GM19397 (cell line): Measurements from ENCODE around the gene INMT.
"Not testable (repeated sequence)": the region's sequence is repeated elsewhere in the genome, so short reads cannot be mapped to it uniquely, and the experiment has no call there.

Experiments
- ATAC-seq: cut with Tn5 transposase; IDR thresholded peaks from one replicate; pipeline ENCODE4 v1.9.1; 2021; ENCODE audit warnings: mild to moderate bottlenecking, moderate library complexity; ENCODE audit not compliant: unreplicated experiment

Gene INMT

GRCh38 chr7:30751696-30752273, at the start of gene INMT:
Gene INMT (plus strand): TSS chr7:30752135. CDS start chr7:30752151, 16 bp downstream.
- ATAC-seq = no peak

GRCh38 chr7:30702200-30702599, 49.7 kb upstream of the INMT start:
- ATAC-seq = no peak

GRCh38 chr7:30703756-30704155, 48.2 kb upstream of the INMT start:
- no peak for ATAC-seq

GRCh38 chr7:30705008-30705407, 46.9 kb upstream of the INMT start:
- ATAC-seq = no peak

GRCh38 chr7:30705596-30705995, 46.3 kb upstream of the INMT start:
- ATAC-seq = no peak

- ATAC-seq = no peak
These were observed 45.6 kb upstream of the INMT start for GRCh38 chr7:30706316-30706715.

- no peak for ATAC-seq
These were observed 45.0 kb upstream of the INMT start for GRCh38 chr7:30706908-30707307.

GRCh38 chr7:30707391-30708357, 44.3 kb upstream of the INMT start:
- ATAC-seq = no peak

- no peak for ATAC-seq
These were observed 43.5 kb upstream of the INMT start for GRCh38 chr7:30708412-30708811.

- no peak for ATAC-seq
These were observed 43.0 kb upstream of the INMT start for GRCh38 chr7:30708983-30709382.

- ATAC-seq = no peak
These were observed 42.4 kb upstream of the INMT start for GRCh38 chr7:30709549-30709948.

GRCh38 chr7:30710669-30711068, 41.3 kb upstream of the INMT start:
- no peak for ATAC-seq

GRCh38 chr7:30713392-30713791, 38.5 kb upstream of the INMT start:
- no peak for ATAC-seq

- no peak for ATAC-seq
These were observed 37.8 kb upstream of the INMT start for GRCh38 chr7:30714129-30714528.

- no peak for ATAC-seq
These were observed 34.8 kb upstream of the INMT start for GRCh38 chr7:30717181-30717580.

- not testable (repeated sequence) for ATAC-seq
These were observed 32.5 kb upstream of the INMT start for GRCh38 chr7:30719434-30719833.

- ATAC-seq = no peak
These were observed 30.7 kb upstream of the INMT start for GRCh38 chr7:30721211-30721610.

- ATAC-seq = no peak
These were observed 29.7 kb upstream of the INMT start for GRCh38 chr7:30722187-30722586.

- ATAC-seq = no peak
These were observed 29.3 kb upstream of the INMT start for GRCh38 chr7:30722671-30723070.

GRCh38 chr7:30723776-30724175, 28.2 kb upstream of the INMT start:
- no peak for ATAC-seq

GRCh38 chr7:30726296-30727006, 25.5 kb upstream of the INMT start:
- no peak for ATAC-seq
